Stimulated activated CD4-positive, alpha-beta T cell treated with anti-CD3 and anti-CD28 coated beads, Interleukin-4, amount 100 ng/mL, for 48 hours (primary cell): ENCODE results near the gene ENPP1.
"Not testable (repeated sequence)": the region's sequence is repeated elsewhere in the genome, so short reads cannot be mapped to it uniquely, and the experiment has no call there.

Source experiments
- DNase-seq, 2 donors: peaks; one replicate each; pipeline ENCODE4 v3.0.0-alpha.2; 2020; ENCODE audit warnings: low read depth in 2 of 2

ENPP1 gene

GRCh38 chr6:131831392-131831791, 23.6 kb downstream of the ENPP1 start:
- DNase-seq, result no peak

GRCh38 chr6:131831886-131832285, 24.1 kb downstream of the ENPP1 start:
- no peak for DNase-seq

- no peak for DNase-seq
Measured at GRCh38 chr6:131832363-131832762, 24.5 kb downstream of the ENPP1 start.

- DNase-seq, result no peak
Measured at GRCh38 chr6:131838051-131838450, 30.2 kb downstream of the ENPP1 start.

GRCh38 chr6:131839388-131839787, 31.6 kb downstream of the ENPP1 start:
- no peak for DNase-seq

GRCh38 chr6:131840441-131840840, 32.6 kb downstream of the ENPP1 start:
- no peak for DNase-seq

GRCh38 chr6:131840936-131841583, 33.2 kb downstream of the ENPP1 start:
- no peak for DNase-seq

GRCh38 chr6:131843768-131844167, 35.9 kb downstream of the ENPP1 start:
- DNase-seq, result no peak

GRCh38 chr6:131844243-131844841, 36.5 kb downstream of the ENPP1 start:
- no peak for DNase-seq

- DNase-seq, result no peak
Measured at GRCh38 chr6:131846023-131846663, 38.3 kb downstream of the ENPP1 start.

- no peak for DNase-seq
Measured at GRCh38 chr6:131846905-131847304, 39.1 kb downstream of the ENPP1 start.

GRCh38 chr6:131849799-131850198, 42.0 kb downstream of the ENPP1 start:
- no peak for DNase-seq

- no peak for DNase-seq
Measured at GRCh38 chr6:131851049-131851769, 43.4 kb downstream of the ENPP1 start.

- DNase-seq, result no peak
Measured at GRCh38 chr6:131852200-131852599, 44.4 kb downstream of the ENPP1 start.

- no peak for DNase-seq
Measured at GRCh38 chr6:131854803-131855202, 47.0 kb downstream of the ENPP1 start.

GRCh38 chr6:131858765-131859415, 51.1 kb downstream of the ENPP1 start:
- DNase-seq, result no peak

GRCh38 chr6:131859658-131860057, 51.8 kb downstream of the ENPP1 start:
- not testable (repeated sequence) for DNase-seq

GRCh38 chr6:131861381-131861780, 53.6 kb downstream of the ENPP1 start:
- no peak for DNase-seq

- DNase-seq, result no peak
Measured at GRCh38 chr6:131862476-131862875, 54.7 kb downstream of the ENPP1 start.

GRCh38 chr6:131867744-131868143, 59.9 kb downstream of the ENPP1 start:
- no peak for DNase-seq

- no peak for DNase-seq
Measured at GRCh38 chr6:131868836-131869235, 61.0 kb downstream of the ENPP1 start.

GRCh38 chr6:131875647-131876046, 67.8 kb downstream of the ENPP1 start:
- no peak for DNase-seq
